Right ventricle myocardium superior (tissue), 1 donor: ENCODE results near the gene FGF18. TPM values are rescaled to one million over a fixed set of nuclear protein-coding genes. Genes with fewer than 3 reads are reported as not detected.
"Not testable (repeated sequence)": the region's sequence is repeated elsewhere in the genome, so short reads cannot be mapped to it uniquely, and the experiment has no call there.

Experiments used
- ATAC-seq: fragments of 200-7000 bp; cut with Tn5 transposase; one replicate; pipeline ENCODE4 v1.9.1; 2020; ENCODE audit warnings: mild to moderate bottlenecking; ENCODE audit not compliant: poor library complexity
- DNase-seq: peaks from one replicate; pipeline ENCODE4 v3.0.0-alpha.2; 2020
- intact Hi-C: fragments of 100-400 bp; cut with DNase I; formaldehyde crosslinking; loops from one replicate; pipeline ENCODE4 v1.11.2; 2022
- total RNA-seq: library from RNA; stranded (reverse); fragmentation: NEBNext Ultra II Directional; extraction: Animal tissue kit (Norgen Biotek cat#: 25700); gene quantifications from one replicate; pipeline ENCODE4 v1.2.1, GENCODE V29; 2021
- donor health status: DM: no; HTN: yes; CAD: no; lungs with severe emphysema.

The FGF18 gene
- total RNA-seq, 1 donor from 2014 or later: 5.8 TPM

- intact Hi-C loops: no loop called here
- ATAC-seq (no peak), DNase-seq (no peak)
These were observed 22.3 kb upstream of the FGF18 start for GRCh38 chr5:171397190-171397589.

GRCh38 chr5:171397599-171397998, 21.8 kb upstream of the FGF18 start:
- intact Hi-C loops: no loop called here
- ATAC-seq: no peak
- peak; percentile 27 for DNase-seq

GRCh38 chr5:171398660-171399059, 20.8 kb upstream of the FGF18 start:
- DNase-seq: peak; percentile 13
- intact Hi-C loops, ATAC-seq: not testable (repeated sequence)

- no peak for ATAC-seq
- intact Hi-C loops: no loop called here
- DNase-seq: no peak
These were observed 19.3 kb upstream of the FGF18 start for GRCh38 chr5:171400169-171400568.

GRCh38 chr5:171401167-171401947, 18.1 kb upstream of the FGF18 start:
- DNase-seq (no peak), ATAC-seq (no peak)
- intact Hi-C loops: no loop called here

GRCh38 chr5:171402751-171403150, 16.7 kb upstream of the FGF18 start:
- ATAC-seq, intact Hi-C loops, DNase-seq: not testable (repeated sequence)

- intact Hi-C loops: no loop called here
- peak; percentile 59 for ATAC-seq
These were observed 13.8 kb upstream of the FGF18 start for GRCh38 chr5:171405615-171406014.

GRCh38 chr5:171407234-171407633, 12.2 kb upstream of the FGF18 start:
- DNase-seq: no peak
- intact Hi-C loops: no loop called here

More at GRCh38 chr5:171405615-171406014, 13.8 kb upstream of the FGF18 start:
- DNase-seq: no peak

GRCh38 chr5:171409164-171410136, 10.0 kb upstream of the FGF18 start:
- no peak for DNase-seq
- no peak for ATAC-seq
- intact Hi-C loops: loop anchor here (10.0 kb wide), 1 partner anchor 635 kb away; no protein-coding TSS in a partner anchor

More at GRCh38 chr5:171407234-171407633, 12.2 kb upstream of the FGF18 start:
- no peak for ATAC-seq

- no peak for DNase-seq
- intact Hi-C loops: loop anchor here (10.0 kb wide), 1 partner anchor 635 kb away; no protein-coding TSS in a partner anchor
- no peak for ATAC-seq
These were observed 9.3 kb upstream of the FGF18 start for GRCh38 chr5:171410181-171410580.

- DNase-seq (peak; percentile 7), ATAC-seq (no peak)
- intact Hi-C loops: loop anchor here (10.0 kb wide), 1 partner anchor 633 kb away; no protein-coding TSS in a partner anchor
These were observed 7.3 kb upstream of the FGF18 start for GRCh38 chr5:171412186-171412585.

- ATAC-seq (no peak), DNase-seq (no peak)
- intact Hi-C loops: loop anchor here (10.0 kb wide), 1 partner anchor 631 kb away; no protein-coding TSS in a partner anchor
These were observed 6.1 kb upstream of the FGF18 start for GRCh38 chr5:171413153-171413910.

- intact Hi-C loops: loop anchor here (10.0 kb wide), 1 partner anchor 631 kb away; no protein-coding TSS in a partner anchor
- not testable (repeated sequence) for ATAC-seq, DNase-seq
These were observed 5.5 kb upstream of the FGF18 start for GRCh38 chr5:171413993-171414392.

- ATAC-seq (no peak), DNase-seq (peak; percentile 15)
- intact Hi-C loops: loop anchor here (10.0 kb wide), 1 partner anchor 630 kb away; no protein-coding TSS in a partner anchor
These were observed 4.2 kb upstream of the FGF18 start for GRCh38 chr5:171415115-171415730.

- DNase-seq: peak; percentile 15
- intact Hi-C loops: loop anchor here (10.0 kb wide), 1 partner anchor 628 kb away; no protein-coding TSS in a partner anchor
- ATAC-seq: no peak
These were observed 3.0 kb upstream of the FGF18 start for GRCh38 chr5:171416160-171417049.

- ATAC-seq (peak; percentile 85), DNase-seq (peak; percentile 90)
- intact Hi-C loops: loop anchor here (2.0 to 10.0 kb wide), 3 partner anchors 428 to 626 kb away; no protein-coding TSS in a partner anchor
These were observed 998 bp upstream of the FGF18 start for GRCh38 chr5:171418316-171418981.
